Transverse colon (tissue), 4 donors: Measurements from ENCODE around the gene PANK4. TPM values are rescaled to one million over a fixed set of nuclear protein-coding genes. Genes with fewer than 3 reads are reported as not detected.

Experiments
- DNase-seq: peaks from one replicate; pipeline ENCODE4 v3.0.0-alpha.2; 2019
- H3K27ac ChIP-seq, 4 donors: fragments of 200-600 bp; sonication (generic); 2 replicates each; pipeline ENCODE4 v1.5.1; 2016 to 2018; ENCODE audit warnings: inconsistent platforms in 4 of 4
- H3K27me3 ChIP-seq: fragments of 200-600 bp; sonication (generic); 2 replicates; pipeline ENCODE4 v1.5.1; 2017; ENCODE audit warnings: inconsistent platforms
- H3K36me3 ChIP-seq, 4 donors: fragments of 200-600 bp; sonication (generic); 2 replicates each; pipeline ENCODE4 v1.5.1; 2017 to 2019; ENCODE audit warnings: inconsistent platforms in 4 of 4
- H3K4me1 ChIP-seq, 4 donors: fragments of 200-600 bp; sonication (generic); 2 replicates each; pipeline ENCODE4 v1.5.1; 2017 to 2020; ENCODE audit warnings: inconsistent platforms in 4 of 4
- H3K4me3 ChIP-seq, 4 donors: fragments of 200-600 bp; sonication (generic); 1 replicate in 1 of 4; 2 replicates in 3 of 4; pipeline versions ENCODE4 v1.5.1 to v1.6.1; 2017 to 2019; ENCODE audit warnings: inconsistent platforms in 4 of 4
- H3K9me3 ChIP-seq, 2 donors: fragments of 200-600 bp; sonication (generic); 2 replicates each; pipeline ENCODE4 v1.5.1; 2017 to 2019; ENCODE audit warnings: inconsistent platforms in 2 of 2
- EP300 ChIP-seq: sonication (generic); formaldehyde crosslinking; IDR thresholded peaks from one replicate; pipeline ENCODE4 v1.6.1; 2017; ENCODE audit warnings: antibody characterized with exemption, low read depth
- POLR2A ChIP-seq: fragments of 450-650 bp; IDR thresholded peaks from one replicate; pipeline ENCODE4 v1.6.1; 2016; ENCODE audit warnings: antibody characterized with exemption, mild to moderate bottlenecking, moderate library complexity
- POLR2AphosphoS5 ChIP-seq, 3 donors: sonication (generic); formaldehyde crosslinking; IDR thresholded peaks; one replicate each; pipeline ENCODE4 v1.6.1; 2016; ENCODE audit warnings: antibody characterized with exemption in 3 of 3
- WGBS, 2 donors: methylation state at CpG; one replicate each; pipeline ENCODE4 v1.1.5; 2018; ENCODE audit warnings: low coverage in 1 of 2; 5-methylcytosine and 5-hydroxymethylcytosine counted together
- in situ Hi-C, 4 donors: fragments of 200-750 bp; cut with MboI; loops; one replicate each; pipeline versions ENCODE4 v1.15.0 to v1.15.1; 2017; ENCODE audit warnings: low sequenced_read_pairs in 3 of 4, low pct_ligation_motif_present in 1 of 4, low pct_unique_long_range_greater_than_20kb in 1 of 4
- intact Hi-C: fragments of 100-400 bp; cut with DNase I; formaldehyde crosslinking; loops from one replicate; pipeline ENCODE4 v1.15.1; 2023; ENCODE audit warnings: low total_unique reads
- total RNA-seq, 4 donors: library from RNA; depleted of rRNA; stranded (reverse); fragments of >200 nt; gene quantifications; one replicate each; pipeline ENCODE4 v1.1.0, GENCODE V29; 2016
- TF ChIP-seq, protein P1 (sequence below), 5 experiments: fragments of 200-600 bp in 3 of 5; fragments of 450-650 bp in 2 of 5; sonication (generic) in 3 of 5; IDR thresholded peaks; 1 replicate in 2 of 5; 2 replicates in 3 of 5; pipeline ENCODE4 v1.5.1; 2016 to 2017; ENCODE audit warnings: antibody characterized with exemption in 5 of 5, inconsistent platforms in 3 of 5, mild to moderate bottlenecking in 2 of 5, moderate library complexity in 1 of 5

Gene PANK4
- total RNA-seq, 4 donors from 2014 or later = 41.1 to 58.3 (median 47.3) TPM

DNA sequence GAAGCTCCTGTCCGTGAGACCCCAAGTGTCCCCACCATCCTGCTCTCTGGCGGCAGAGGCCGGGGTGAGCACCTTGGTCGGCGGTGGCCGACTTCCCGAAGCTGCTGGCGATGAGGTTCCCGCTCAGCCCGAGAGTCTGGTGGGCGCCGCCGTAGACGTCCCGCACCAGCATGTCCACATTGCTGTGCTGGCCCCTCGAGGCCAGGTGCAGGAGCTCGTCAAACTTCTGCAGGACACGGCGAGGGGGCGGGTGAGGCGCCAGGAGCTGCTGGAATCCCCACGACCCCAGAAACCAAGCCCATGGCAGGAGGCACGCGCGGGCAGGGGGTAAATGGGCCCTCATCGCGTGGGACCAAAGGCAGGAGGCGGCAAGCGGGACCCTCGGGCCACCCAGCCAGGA, 6.7 kb downstream of the PANK4 start:
- intact Hi-C loops = no loop called here
- Histone ChIP-seq H3K36me3 (peaks cover 0 to 54% (median 27%) of the 10 kb centered on the region in 4 donors), H3K27me3 (no peaks in the 10 kb centered on the region), H3K9me3 (no peaks in the 10 kb centered on the region), H3K4me1 (peaks cover 3 to 17% (median 13%) of the 10 kb centered on the region in 4 donors), H3K4me3 (no peak overlapping the region), H3K27ac (no peak overlapping the region)
- TF ChIP-seq, protein P1, sequence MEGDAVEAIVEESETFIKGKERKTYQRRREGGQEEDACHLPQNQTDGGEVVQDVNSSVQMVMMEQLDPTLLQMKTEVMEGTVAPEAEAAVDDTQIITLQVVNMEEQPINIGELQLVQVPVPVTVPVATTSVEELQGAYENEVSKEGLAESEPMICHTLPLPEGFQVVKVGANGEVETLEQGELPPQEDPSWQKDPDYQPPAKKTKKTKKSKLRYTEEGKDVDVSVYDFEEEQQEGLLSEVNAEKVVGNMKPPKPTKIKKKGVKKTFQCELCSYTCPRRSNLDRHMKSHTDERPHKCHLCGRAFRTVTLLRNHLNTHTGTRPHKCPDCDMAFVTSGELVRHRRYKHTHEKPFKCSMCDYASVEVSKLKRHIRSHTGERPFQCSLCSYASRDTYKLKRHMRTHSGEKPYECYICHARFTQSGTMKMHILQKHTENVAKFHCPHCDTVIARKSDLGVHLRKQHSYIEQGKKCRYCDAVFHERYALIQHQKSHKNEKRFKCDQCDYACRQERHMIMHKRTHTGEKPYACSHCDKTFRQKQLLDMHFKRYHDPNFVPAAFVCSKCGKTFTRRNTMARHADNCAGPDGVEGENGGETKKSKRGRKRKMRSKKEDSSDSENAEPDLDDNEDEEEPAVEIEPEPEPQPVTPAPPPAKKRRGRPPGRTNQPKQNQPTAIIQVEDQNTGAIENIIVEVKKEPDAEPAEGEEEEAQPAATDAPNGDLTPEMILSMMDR (IDR thresholded peaks at IDR 0.05) = no peak
- TF ChIP-seq POLR2A (no peak), EP300 (no peak), POLR2AphosphoS5 (IDR thresholded peaks at IDR 0.05) (no peak)
- WGBS, 2 donors = 93% methylated on average over 30 of the region's 30 CpGs; no CpG with 5 or more reads in 1 of the 2 donors
- DNase-seq = no peak
- in situ Hi-C loops = no loop called here

- Histone ChIP-seq H3K4me1 (peaks cover 0 to 12% (median 7%) of the 10 kb centered on the region in 4 donors), H3K9me3 (no peaks in the 10 kb centered on the region), H3K27me3 (no peaks in the 10 kb centered on the region), H3K4me3 (no peak overlapping the region), H3K27ac (no peak overlapping the region), H3K36me3 (peaks cover 0 to 56% (median 27%) of the 10 kb centered on the region in 4 donors)
- TF ChIP-seq, protein P1 (IDR thresholded peaks at IDR 0.05) = no peak
- TF ChIP-seq POLR2A (no peak), POLR2AphosphoS5 (IDR thresholded peaks at IDR 0.05) (no peak), EP300 (no peak)
- no peak for DNase-seq
- in situ Hi-C loops (no loop called here), intact Hi-C loops (no loop called here)
- 80 to 90% methylated on average over 2 to 25 of the region's 25 CpGs for WGBS, 2 donors
Measured at GRCh38 chr1:2519029-2519685, 7.2 kb downstream of the PANK4 start.

DNA sequence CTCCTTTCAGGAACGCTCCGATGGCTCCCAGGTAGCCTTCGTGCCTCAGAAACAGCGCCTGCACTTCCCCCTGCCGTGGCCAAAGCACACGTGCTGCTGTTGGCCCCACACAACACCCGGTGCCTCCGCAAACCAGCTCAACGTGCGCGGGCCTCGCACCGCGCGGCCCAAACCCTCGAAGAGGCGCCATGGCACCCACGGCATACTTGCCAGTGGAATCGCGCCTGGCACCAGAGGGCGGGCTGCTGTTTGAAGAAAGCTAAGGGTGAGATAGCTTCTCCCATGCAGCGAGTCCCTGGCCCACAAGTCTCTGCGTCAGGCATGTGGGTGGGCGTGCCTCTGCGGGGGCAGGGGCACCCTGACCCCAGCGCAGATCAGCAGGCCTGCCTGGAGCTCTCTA, 7.9 kb downstream of the PANK4 start:
- WGBS, 2 donors = 94% methylated on average over 25 of the region's 26 CpGs; no CpG with 5 or more reads in 1 of the 2 donors
- intact Hi-C loops = no loop called here
- Histone ChIP-seq H3K36me3 (peaks cover 0 to 62% (median 30%) of the 10 kb centered on the region in 4 donors), H3K27me3 (no peaks in the 10 kb centered on the region), H3K9me3 (no peaks in the 10 kb centered on the region), H3K4me1 (peaks cover 0 to 6% (median 3%) of the 10 kb centered on the region in 4 donors), H3K27ac (no peak overlapping the region), H3K4me3 (no peak overlapping the region)
- in situ Hi-C loops = no loop called here
- DNase-seq = no peak
- no peak for TF ChIP-seq POLR2AphosphoS5 (IDR thresholded peaks at IDR 0.05)
- no peak for TF ChIP-seq POLR2A
- TF ChIP-seq, protein P1 (IDR thresholded peaks at IDR 0.05) = no peak
- no peak for TF ChIP-seq EP300

DNA sequence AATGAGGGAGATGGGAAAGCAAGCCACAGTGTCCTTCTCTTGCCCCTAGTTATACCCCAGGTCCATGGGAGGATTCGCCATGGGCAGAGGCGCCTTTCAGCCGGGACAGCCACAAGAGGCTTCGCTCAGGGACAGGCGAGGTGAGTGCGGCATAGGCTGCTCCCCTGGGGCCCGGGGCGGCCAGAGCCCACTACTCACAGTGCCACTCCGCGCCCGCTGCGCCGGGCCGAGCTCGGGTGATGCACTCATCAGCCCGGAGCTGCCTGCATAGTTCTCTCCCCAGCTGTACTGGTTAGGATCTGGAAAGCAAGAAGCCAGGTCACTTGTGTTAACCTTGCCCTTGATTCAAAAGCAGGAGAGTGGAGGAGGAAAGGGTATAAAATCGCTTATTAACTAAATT, 8.4 kb downstream of the PANK4 start:
- Histone ChIP-seq H3K4me1 (peaks cover 0 to under 1% (median 0%) of the 10 kb centered on the region in 4 donors), H3K36me3 (peaks cover 0 to 68% (median 31%) of the 10 kb centered on the region in 4 donors), H3K9me3 (no peaks in the 10 kb centered on the region), H3K27me3 (no peaks in the 10 kb centered on the region), H3K27ac (no peak overlapping the region), H3K4me3 (no peak overlapping the region)
- in situ Hi-C loops = no loop called here
- TF ChIP-seq POLR2AphosphoS5 (IDR thresholded peaks at IDR 0.05) (no peak), EP300 (no peak), POLR2A (no peak)
- TF ChIP-seq, protein P1 (IDR thresholded peaks at IDR 0.05) = no peak
- 94% methylated on average over 17 of the region's 17 CpGs; no CpG with 5 or more reads in 1 of the 2 donors for WGBS, 2 donors
- intact Hi-C loops = no loop called here
- DNase-seq = no peak
